Mononuclear cell (primary cell): Measurements from ENCODE around the gene COL7A1. TPM values are rescaled to one million over a fixed set of nuclear protein-coding genes. Genes with fewer than 3 reads are reported as not detected.
A peak's percentile ranks its signal among the peaks of the same experiment; 100 is the strongest.

Experiments
- H3K27me3 ChIP-seq: 2 replicates; pipeline ENCODE4 v1.6.0; 2011; ENCODE audit warnings: low read length, control low read depth; ENCODE audit not compliant: insufficient read depth
- H3K4me1 ChIP-seq: 2 replicates; pipeline ENCODE4 v1.5.1; 2011; ENCODE audit warnings: mild to moderate bottlenecking, low read length, control low read depth; ENCODE audit not compliant: insufficient read depth
- H3K4me3 ChIP-seq: 2 replicates; pipeline ENCODE4 v1.5.1; 2011; ENCODE audit warnings: mild to moderate bottlenecking, low read length, moderate library complexity
- H3K9me3 ChIP-seq: 2 replicates; pipeline ENCODE4 v1.5.1; 2011; ENCODE audit warnings: low read depth, mild to moderate bottlenecking, control low read depth, low read length
- total RNA-seq: library from RNA; depleted of rRNA; stranded (reverse); fragments of >200 nt; gene quantifications from one replicate; pipeline ENCODE4 v1.2.3, GENCODE V29; 2012

The COL7A1 gene
- total RNA-seq, 1 donor, result 0.10 TPM

- Histone ChIP-seq H3K4me1 (peaks cover 6% of the 10 kb centered on the region), H3K9me3 (no peaks in the 10 kb centered on the region), H3K27me3 (no peaks in the 10 kb centered on the region), H3K4me3 (no peak overlapping the region)
Observed at GRCh38 chr3:48628277-48629017, 33.3 kb upstream of the COL7A1 start.

GRCh38 chr3:48625600-48625999, 30.5 kb upstream of the COL7A1 start:
- peaks cover 6% of the 10 kb centered on the region for H3K4me1 ChIP-seq
- no peaks in the 10 kb centered on the region for H3K27me3 ChIP-seq
- no peak overlapping the region for H3K4me3 ChIP-seq
- no peaks in the 10 kb centered on the region for H3K9me3 ChIP-seq

GRCh38 chr3:48624767-48625166, 29.6 kb upstream of the COL7A1 start:
- Histone ChIP-seq H3K4me3 (no peak overlapping the region), H3K9me3 (no peaks in the 10 kb centered on the region), H3K27me3 (no peaks in the 10 kb centered on the region)

GRCh38 chr3:48623851-48624547, 28.9 kb upstream of the COL7A1 start:
- Histone ChIP-seq H3K9me3 (no peaks in the 10 kb centered on the region), H3K27me3 (no peaks in the 10 kb centered on the region), H3K4me1 (peaks cover 6% of the 10 kb centered on the region), H3K4me3 (no peak overlapping the region)

More at GRCh38 chr3:48624767-48625166, 29.6 kb upstream of the COL7A1 start:
- peaks cover 6% of the 10 kb centered on the region for H3K4me1 ChIP-seq

- Histone ChIP-seq H3K9me3 (peaks cover 16% of the 10 kb centered on the region), H3K27me3 (no peaks in the 10 kb centered on the region), H3K4me3 (no peak within 1 kb of the TSS), H3K4me1 (peaks cover 6% of the 10 kb centered on the region)
Observed at GRCh38 chr3:48621461-48621869, 26.3 kb upstream of the COL7A1 start, which contains the start of gene TMEM89. Gene TMEM89, minus strand, starts transcription at chr3:48621769. Its CDS starts 13 bp downstream, at chr3:48621756.

GRCh38 chr3:48619541-48620524, 24.7 kb upstream of the COL7A1 start:
- no peak overlapping the region for H3K4me3 ChIP-seq
- peaks cover 8% of the 10 kb centered on the region for H3K4me1 ChIP-seq
- no peaks in the 10 kb centered on the region for H3K27me3 ChIP-seq

GRCh38 chr3:48617559-48617958, 22.4 kb upstream of the COL7A1 start:
- Histone ChIP-seq H3K27me3 (no peaks in the 10 kb centered on the region), H3K9me3 (peaks cover 16% of the 10 kb centered on the region), H3K4me3 (no peak overlapping the region), H3K4me1 (peaks cover 15% of the 10 kb centered on the region)

More at GRCh38 chr3:48619541-48620524, 24.7 kb upstream of the COL7A1 start:
- H3K9me3 ChIP-seq, result peaks cover 16% of the 10 kb centered on the region

GRCh38 chr3:48614044-48614443, 18.9 kb upstream of the COL7A1 start:
- Histone ChIP-seq H3K4me3 (no peak overlapping the region), H3K4me1 (peaks cover 22% of the 10 kb centered on the region), H3K9me3 (peaks cover 16% of the 10 kb centered on the region), H3K27me3 (no peaks in the 10 kb centered on the region)

GRCh38 chr3:48612309-48612708, 17.2 kb upstream of the COL7A1 start:
- Histone ChIP-seq H3K9me3 (peaks cover 4% of the 10 kb centered on the region), H3K4me1 (peaks cover 34% of the 10 kb centered on the region), H3K27me3 (no peaks in the 10 kb centered on the region), H3K4me3 (no peak overlapping the region)

GRCh38 chr3:48609088-48610005, 14.2 kb upstream of the COL7A1 start, which contains the start of gene UQCRC1:
Gene UQCRC1, minus strand, starts transcription at chr3:48609646. Its CDS starts 26 bp downstream, at chr3:48609620.
- Histone ChIP-seq H3K4me1 (peaks cover 27% of the 10 kb centered on the region), H3K27me3 (no peaks in the 10 kb centered on the region), H3K9me3 (no peaks in the 10 kb centered on the region), H3K4me3 (peak within 1 kb of the TSS; percentile 87)

GRCh38 chr3:48607519-48607918, 12.4 kb upstream of the COL7A1 start:
- H3K9me3 ChIP-seq, result no peaks in the 10 kb centered on the region
- no peaks in the 10 kb centered on the region for H3K27me3 ChIP-seq
- H3K4me3 ChIP-seq, result no peak overlapping the region
- H3K4me1 ChIP-seq, result peaks cover 19% of the 10 kb centered on the region

GRCh38 chr3:48601622-48601994, 6.5 kb upstream of the COL7A1 start:
- Histone ChIP-seq H3K4me3 (no peak overlapping the region), H3K27me3 (no peaks in the 10 kb centered on the region), H3K9me3 (no peaks in the 10 kb centered on the region), H3K4me1 (no peaks in the 10 kb centered on the region)

- Histone ChIP-seq H3K4me3 (no peak overlapping the region), H3K9me3 (no peaks in the 10 kb centered on the region), H3K27me3 (no peaks in the 10 kb centered on the region), H3K4me1 (no peaks in the 10 kb centered on the region)
Observed at GRCh38 chr3:48600711-48601621, 5.8 kb upstream of the COL7A1 start.
